Progenitor cell of endocrine pancreas (in vitro differentiated cells): ENCODE data around the gene LPO. TPM values are rescaled to one million over a fixed set of nuclear protein-coding genes. Genes with fewer than 3 reads are reported as not detected.

ENCODE experiments used
- DNase-seq: peaks from one replicate; pipeline ENCODE4 v3.0.0; 2021; ENCODE audit warnings: low spot score; ENCODE audit not compliant: unreplicated experiment
- H3K27ac Mint-ChIP-seq: 2 replicates; pipeline ENCODE4 v1.8.0; 2021; ENCODE audit warnings: mild to moderate bottlenecking, moderate library complexity, mixed read lengths
- H3K27me3 Mint-ChIP-seq: 2 replicates; pipeline ENCODE4 v1.8.0; 2021; ENCODE audit warnings: mixed read lengths
- H3K36me3 Mint-ChIP-seq: 2 replicates; pipeline ENCODE4 v1.8.0; 2022; ENCODE audit warnings: mixed read lengths; ENCODE audit not compliant: insufficient read depth
- H3K4me1 Mint-ChIP-seq: 2 replicates; pipeline ENCODE4 v1.8.0; 2021; ENCODE audit warnings: low read depth, mixed read lengths
- H3K4me3 Mint-ChIP-seq: 2 replicates; pipeline ENCODE4 v1.8.0; 2021; ENCODE audit warnings: low read depth, mild to moderate bottlenecking, moderate library complexity, mixed read lengths
- H3K9me3 Mint-ChIP-seq: 2 replicates; pipeline ENCODE4 v1.8.0; 2021; ENCODE audit warnings: low read depth, mixed read lengths
- total RNA-seq: library from RNA; stranded (reverse); gene quantifications from 2 replicates; pipeline ENCODE4 v1.2.1, GENCODE V29; 2021
- TF ChIP-seq, protein P1 (sequence below): fragments of 200-600 bp; sonication (generic); IDR thresholded peaks from one replicate; pipeline ENCODE4 v1.5.0; 2021; ENCODE audit warnings: antibody characterized with exemption, mild to moderate bottlenecking; ENCODE audit not compliant: unreplicated experiment

LPO gene
- total RNA-seq, 1 donor from 2014 or later, result not detected

DNA sequence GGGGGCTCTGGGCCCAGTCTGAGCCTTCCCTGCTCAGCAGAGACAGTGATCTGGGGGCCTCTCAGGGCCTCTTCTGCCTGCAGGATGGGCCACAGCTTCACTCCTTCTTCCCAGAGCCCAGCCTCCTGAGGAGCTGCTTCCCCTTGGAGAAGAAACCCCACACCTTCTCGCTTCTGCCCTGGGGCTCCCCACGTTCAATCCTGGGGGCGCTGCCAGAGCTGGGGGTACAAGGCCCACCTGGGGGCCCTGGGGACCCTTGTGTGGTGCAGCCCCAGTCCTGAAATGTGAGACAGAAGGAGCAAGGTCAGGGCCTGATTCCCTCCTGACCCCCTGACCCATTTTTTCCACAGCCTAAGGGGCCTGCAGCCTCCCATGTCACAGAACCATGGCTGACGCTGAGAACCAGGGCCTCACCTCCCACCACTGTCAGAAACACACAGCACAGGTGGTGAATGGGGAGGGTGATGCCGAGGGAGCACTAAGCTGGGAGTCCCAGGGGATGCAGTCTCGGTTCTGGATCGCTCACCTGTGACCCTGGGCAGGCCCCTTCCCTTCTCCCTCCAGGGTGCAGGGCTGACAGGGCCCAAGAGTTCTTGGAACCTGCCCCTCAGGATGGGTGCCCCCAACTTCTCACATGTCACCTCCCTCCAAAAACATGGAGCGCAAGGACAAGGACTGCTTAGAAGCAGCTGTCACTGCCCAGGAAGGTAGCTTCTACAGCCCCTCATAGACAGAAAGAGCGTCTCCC lies 64.0 kb downstream of the LPO start:
- Mint-ChIP-seq H3K9me3 (no peaks in the 10 kb centered on the region), H3K4me3 (no peak overlapping the region), H3K36me3 (no peaks in the 10 kb centered on the region), H3K27ac (no peak overlapping the region), H3K27me3 (no peaks in the 10 kb centered on the region), H3K4me1 (no peaks in the 10 kb centered on the region)
- TF ChIP-seq, protein P1, sequence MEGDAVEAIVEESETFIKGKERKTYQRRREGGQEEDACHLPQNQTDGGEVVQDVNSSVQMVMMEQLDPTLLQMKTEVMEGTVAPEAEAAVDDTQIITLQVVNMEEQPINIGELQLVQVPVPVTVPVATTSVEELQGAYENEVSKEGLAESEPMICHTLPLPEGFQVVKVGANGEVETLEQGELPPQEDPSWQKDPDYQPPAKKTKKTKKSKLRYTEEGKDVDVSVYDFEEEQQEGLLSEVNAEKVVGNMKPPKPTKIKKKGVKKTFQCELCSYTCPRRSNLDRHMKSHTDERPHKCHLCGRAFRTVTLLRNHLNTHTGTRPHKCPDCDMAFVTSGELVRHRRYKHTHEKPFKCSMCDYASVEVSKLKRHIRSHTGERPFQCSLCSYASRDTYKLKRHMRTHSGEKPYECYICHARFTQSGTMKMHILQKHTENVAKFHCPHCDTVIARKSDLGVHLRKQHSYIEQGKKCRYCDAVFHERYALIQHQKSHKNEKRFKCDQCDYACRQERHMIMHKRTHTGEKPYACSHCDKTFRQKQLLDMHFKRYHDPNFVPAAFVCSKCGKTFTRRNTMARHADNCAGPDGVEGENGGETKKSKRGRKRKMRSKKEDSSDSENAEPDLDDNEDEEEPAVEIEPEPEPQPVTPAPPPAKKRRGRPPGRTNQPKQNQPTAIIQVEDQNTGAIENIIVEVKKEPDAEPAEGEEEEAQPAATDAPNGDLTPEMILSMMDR, result no peak
- DNase-seq, result no peak

DNA sequence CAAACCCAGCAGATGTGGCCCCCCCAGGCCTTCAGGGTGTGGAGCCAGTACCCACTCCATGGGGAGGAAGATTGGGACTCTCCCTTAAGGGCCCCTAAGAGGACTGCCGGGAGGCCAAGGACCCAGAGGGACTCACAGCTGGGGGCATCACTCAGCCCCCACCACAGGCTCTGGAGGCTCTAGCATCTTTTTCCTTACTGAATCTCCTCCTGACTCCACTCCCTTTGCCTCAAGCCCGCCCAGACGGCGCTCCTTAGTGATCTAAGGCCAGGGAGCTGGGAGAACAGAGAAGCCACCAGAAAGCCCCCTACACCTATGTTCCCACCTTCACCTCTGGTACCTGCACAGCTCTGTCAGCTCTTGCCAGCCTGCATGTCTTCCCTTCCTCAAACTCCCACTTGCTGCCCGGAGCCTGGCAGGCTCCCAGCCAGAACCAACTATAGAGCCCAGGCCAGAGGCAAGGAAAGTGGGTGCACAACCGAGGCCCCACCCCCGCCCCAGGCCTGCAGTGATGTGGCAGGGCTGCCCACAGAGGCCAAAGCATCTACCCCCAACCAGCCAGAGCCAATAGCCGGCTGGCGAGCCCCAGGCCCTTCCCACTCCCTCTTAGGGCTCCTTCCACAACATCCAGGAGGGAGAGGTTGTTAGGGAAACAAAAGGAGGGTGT lies 64.7 kb downstream of the LPO start:
- DNase-seq, result no peak
- H3K27ac Mint-ChIP-seq, result no peak overlapping the region

DNA sequence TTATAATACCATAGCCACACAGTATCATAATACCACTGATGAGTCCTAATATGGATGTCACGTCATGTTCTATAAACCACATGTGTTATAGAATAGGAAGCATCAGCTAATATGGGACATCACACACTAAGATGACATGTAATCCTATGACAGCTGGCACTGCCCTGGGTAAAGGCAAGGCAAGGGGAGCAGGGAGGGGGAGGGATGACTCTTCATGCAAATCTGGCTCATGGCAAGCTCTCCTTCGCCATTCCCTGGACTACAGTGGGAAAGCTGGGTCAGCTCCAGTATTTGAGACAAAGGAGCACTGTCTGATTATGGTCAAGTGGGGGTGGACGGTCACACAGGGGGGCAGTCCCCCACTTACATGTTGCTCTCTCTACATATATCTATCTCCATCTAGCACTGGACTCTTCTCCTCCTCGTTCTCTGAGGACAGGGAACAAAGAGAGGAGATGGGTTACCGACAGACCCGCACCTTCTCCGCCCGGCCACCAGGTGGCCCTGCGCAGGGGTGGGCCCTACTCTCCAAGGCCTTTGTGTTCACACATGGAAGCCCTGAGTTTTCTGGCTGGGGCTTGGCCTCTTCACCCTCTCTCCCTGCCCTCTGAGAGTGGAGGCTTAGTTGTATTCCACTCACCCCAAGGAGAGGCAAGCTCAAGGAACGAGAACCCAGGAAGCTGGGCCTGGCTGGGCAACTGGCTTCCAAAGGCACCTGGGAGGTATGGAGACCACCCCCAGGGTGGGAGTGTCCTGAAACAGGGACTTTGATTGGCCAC lies 65.8 kb downstream of the LPO start:
- H3K9me3 Mint-ChIP-seq, result no peaks in the 10 kb centered on the region
- no peak for DNase-seq
- H3K4me1 Mint-ChIP-seq, result no peaks in the 10 kb centered on the region
- TF ChIP-seq, protein P1, result peak; percentile 76
- H3K27ac Mint-ChIP-seq, result peak overlapping the region; percentile 22
- H3K4me3 Mint-ChIP-seq, result no peak overlapping the region
- no peaks in the 10 kb centered on the region for H3K27me3 Mint-ChIP-seq
- H3K36me3 Mint-ChIP-seq, result no peaks in the 10 kb centered on the region

More for the DNA sequence above, 64.7 kb downstream of the LPO start:
- no peaks in the 10 kb centered on the region for H3K9me3 Mint-ChIP-seq
- H3K4me1 Mint-ChIP-seq, result no peaks in the 10 kb centered on the region
- H3K27me3 Mint-ChIP-seq, result no peaks in the 10 kb centered on the region
- TF ChIP-seq, protein P1, result no peak
- H3K4me3 Mint-ChIP-seq, result no peak overlapping the region
- H3K36me3 Mint-ChIP-seq, result no peaks in the 10 kb centered on the region

DNA sequence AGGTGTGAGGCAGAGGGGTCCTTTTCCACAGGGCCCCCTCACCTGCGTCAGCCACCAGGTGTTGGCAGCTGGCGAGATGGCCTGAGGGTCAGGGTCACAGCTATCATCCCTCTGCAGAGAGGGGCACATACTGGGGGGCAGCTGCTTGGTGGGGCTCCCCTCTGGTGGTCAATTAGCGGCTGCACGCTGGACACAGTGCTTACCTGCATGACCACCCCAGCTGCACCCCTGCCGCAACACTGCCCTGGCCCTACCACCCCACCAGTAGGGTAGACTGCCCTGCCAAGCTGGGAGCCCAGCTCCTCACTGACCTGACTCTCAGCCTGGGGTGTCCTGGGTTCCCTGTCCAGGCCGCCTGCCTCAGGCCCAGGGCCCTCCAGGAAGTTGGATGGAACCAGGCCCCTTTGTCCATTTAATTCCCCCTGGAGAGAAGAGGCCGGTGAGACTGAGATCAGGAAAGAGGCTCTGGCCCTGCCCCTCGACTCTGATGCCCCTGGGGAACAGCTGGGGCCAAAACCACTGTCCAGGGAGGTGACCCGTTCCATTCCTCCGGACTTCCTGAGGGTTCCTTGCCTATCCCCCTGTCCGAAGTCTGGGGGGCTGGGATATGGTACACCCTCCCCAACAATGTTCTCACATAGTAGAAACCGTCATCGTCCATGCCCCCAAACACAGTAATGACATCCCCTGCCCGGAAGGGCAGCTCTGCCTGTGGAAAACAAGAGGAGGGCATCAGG lies 66.5 kb downstream of the LPO start:
- Mint-ChIP-seq H3K9me3 (no peaks in the 10 kb centered on the region), H3K4me1 (no peaks in the 10 kb centered on the region), H3K36me3 (no peaks in the 10 kb centered on the region), H3K27me3 (no peaks in the 10 kb centered on the region), H3K27ac (no peak overlapping the region), H3K4me3 (no peak overlapping the region)
- TF ChIP-seq, protein P1, result no peak
- no peak for DNase-seq

DNA sequence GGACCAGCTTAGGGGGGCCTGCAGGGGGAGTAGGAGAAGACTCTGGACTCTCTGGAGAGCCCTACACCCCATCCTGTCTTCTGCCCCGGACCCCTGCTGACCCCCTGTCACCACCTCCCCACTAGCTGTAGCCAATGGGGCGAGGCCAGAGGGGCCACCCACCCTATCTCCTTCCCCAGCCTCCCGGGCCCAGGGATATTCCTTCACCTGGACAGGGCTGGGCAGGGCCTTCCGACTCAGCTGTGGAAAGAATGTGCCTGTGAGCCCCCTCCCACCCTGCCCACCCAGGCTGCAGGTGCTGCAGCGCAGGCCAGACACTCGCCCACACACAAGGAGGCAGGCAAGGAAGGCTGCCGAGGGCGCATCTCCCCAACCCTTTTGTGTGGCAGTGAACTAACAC lies 67.2 kb downstream of the LPO start:
- no peak overlapping the region for H3K4me3 Mint-ChIP-seq
- no peaks in the 10 kb centered on the region for H3K27me3 Mint-ChIP-seq
- no peak for DNase-seq
- TF ChIP-seq, protein P1, result no peak
- no peaks in the 10 kb centered on the region for H3K36me3 Mint-ChIP-seq
- no peaks in the 10 kb centered on the region for H3K9me3 Mint-ChIP-seq
- H3K4me1 Mint-ChIP-seq, result no peaks in the 10 kb centered on the region
- no peak overlapping the region for H3K27ac Mint-ChIP-seq
